GM12878 (cell line): ENCODE measurements around the gene UMAD1. TPM values are rescaled to one million over a fixed set of nuclear protein-coding genes. Genes with fewer than 3 reads are reported as not detected.

Experiments used
- ATF7 ChIP-seq: fragments of 450-650 bp; IDR thresholded peaks from 2 replicates; pipeline ENCODE4 v1.6.1; 2016; ENCODE audit warnings: low read depth, mild to moderate bottlenecking
- ETV6 ChIP-seq, 2 experiments: fragments of 450-650 bp in 1 of 2; IDR thresholded peaks in 1 of 2; conservative IDR thresholded peaks in 1 of 2; 2 replicates each; pipeline ENCODE4 v1.6.1; 2014; ENCODE audit warnings: antibody characterized with exemption in 1 of 2, borderline replicate concordance in 1 of 2, low read depth in 1 of 2, mild to moderate bottlenecking in 1 of 2, moderate library complexity in 1 of 2
- EZH2 ChIP-seq: IDR thresholded peaks from 2 replicates; pipeline ENCODE4 v1.6.1; 2012; ENCODE audit warnings: low read depth, mild to moderate bottlenecking, control low read depth, inconsistent platforms, low read length, borderline replicate concordance; ENCODE audit not compliant: control insufficient read depth
- JUND ChIP-seq: IDR thresholded peaks from 2 replicates; pipeline ENCODE4 v1.6.1; 2012; ENCODE audit warnings: low read depth, mild to moderate bottlenecking, low read length, improper control_type of control experiment, moderate library complexity
- MEF2A ChIP-seq: IDR thresholded peaks from 2 replicates; pipeline ENCODE4 v1.6.1; 2011; ENCODE audit warnings: low read depth, mild to moderate bottlenecking, low read length, moderate library complexity; ENCODE audit not compliant: insufficient read depth
- MTA2 ChIP-seq: fragments of 450-650 bp; IDR thresholded peaks from 2 replicates; pipeline ENCODE4 v1.6.1; 2016; ENCODE audit warnings: low read depth, mild to moderate bottlenecking, moderate library complexity
- NBN ChIP-seq: fragments of 450-650 bp; IDR thresholded peaks from 2 replicates; pipeline ENCODE4 v1.6.1; 2016
- NR2C1 ChIP-seq: fragments of 450-650 bp; IDR thresholded peaks from 2 replicates; pipeline ENCODE4 v1.6.1; 2017; ENCODE audit warnings: antibody characterized with exemption, mild to moderate bottlenecking, moderate library complexity
- PML ChIP-seq: IDR thresholded peaks from 2 replicates; pipeline ENCODE4 v1.6.1; 2012; ENCODE audit warnings: low read length, inconsistent platforms
- SMARCA5 ChIP-seq: fragments of 450-650 bp; IDR thresholded peaks from 2 replicates; pipeline ENCODE4 v1.6.1; 2017; ENCODE audit warnings: mild to moderate bottlenecking
- TARDBP ChIP-seq: IDR thresholded peaks from 2 replicates; pipeline ENCODE4 v1.6.1; 2016; ENCODE audit warnings: borderline replicate concordance
- YY1 ChIP-seq: IDR thresholded peaks from 2 replicates; pipeline ENCODE4 v1.6.1; 2011; ENCODE audit warnings: low read depth, mild to moderate bottlenecking, low read length
- ZNF274 ChIP-seq: IDR thresholded peaks from one replicate; pipeline ENCODE4 v1.8.0; 2011; ENCODE audit not compliant: insufficient read length, insufficient read depth
- polyA plus RNA-seq, 11 experiments: library from polyadenylated mRNA; depleted of rRNA in 4 of 11; unstranded in 6 of 11; stranded (reverse) in 5 of 11; fragments of >200 nt; fragmentation: Nextera tagmentation in 4 of 11; fragmentation: Illumina TruSeq in 1 of 11; extraction: Ambion mirVana in 4 of 11; extraction: Trizol in 1 of 11; gene quantifications; 1 replicate in 1 of 11; 2 replicates in 10 of 11; pipeline versions ENCODE4 v1.2.1 to v1.2.3, GENCODE V29; 2011 to 2016; ENCODE audit warnings: inconsistent platforms in 2 of 11, missing spikeins in 2 of 11, low read depth in 1 of 11
- total RNA-seq, 4 experiments: library from RNA; depleted of rRNA in 3 of 4; stranded (reverse); fragments of >200 nt in 3 of 4; fragmentation: Illumina TruSeq in 1 of 4; extraction: Trizol in 1 of 4; gene quantifications; 2 replicates each; pipeline versions ENCODE4 v1.2.1 to v1.2.3, GENCODE V29; 2013 to 2021
- TF ChIP-seq, protein P1 (sequence below): fragments of 450-650 bp; IDR thresholded peaks from 2 replicates; pipeline ENCODE4 v1.6.1; 2017; ENCODE audit warnings: mild to moderate bottlenecking, moderate library complexity
- TF ChIP-seq, protein P2 (sequence below): IDR thresholded peaks from 2 replicates; pipeline ENCODE4 v1.6.1; 2011; ENCODE audit warnings: low read depth, low read length, improper control_type of control experiment, borderline replicate concordance
- TF ChIP-seq, protein P3 (sequence below): fragments of 450-650 bp; IDR thresholded peaks from 2 replicates; pipeline ENCODE4 v1.6.1; 2017; ENCODE audit warnings: antibody characterized with exemption, mild to moderate bottlenecking, moderate library complexity
- TF ChIP-seq, protein P4 (sequence below): IDR thresholded peaks from 2 replicates; pipeline ENCODE4 v1.6.1; 2012; ENCODE audit warnings: low read depth, low read length, improper control_type of control experiment
- TF ChIP-seq, protein P5 (sequence below): fragments of 450-650 bp; IDR thresholded peaks from 2 replicates; pipeline ENCODE4 v1.6.1; 2017; ENCODE audit warnings: borderline replicate concordance
- TF ChIP-seq, protein P6 (sequence below): IDR thresholded peaks from 2 replicates; pipeline ENCODE4 v1.6.1; 2011; ENCODE audit warnings: borderline replicate concordance, low read depth, mild to moderate bottlenecking, moderate library complexity, mixed read lengths, low read length; ENCODE audit not compliant: insufficient read depth; ENCODE audit errors: extremely low read length

The UMAD1 gene
- total and polyA plus RNA-seq, 10 of the 15 experiments (the other 5 are each of a cell fraction or from before 2014, with no cell fraction given), result 6.0 to 28.6 (median 9.3) TPM

DNA sequence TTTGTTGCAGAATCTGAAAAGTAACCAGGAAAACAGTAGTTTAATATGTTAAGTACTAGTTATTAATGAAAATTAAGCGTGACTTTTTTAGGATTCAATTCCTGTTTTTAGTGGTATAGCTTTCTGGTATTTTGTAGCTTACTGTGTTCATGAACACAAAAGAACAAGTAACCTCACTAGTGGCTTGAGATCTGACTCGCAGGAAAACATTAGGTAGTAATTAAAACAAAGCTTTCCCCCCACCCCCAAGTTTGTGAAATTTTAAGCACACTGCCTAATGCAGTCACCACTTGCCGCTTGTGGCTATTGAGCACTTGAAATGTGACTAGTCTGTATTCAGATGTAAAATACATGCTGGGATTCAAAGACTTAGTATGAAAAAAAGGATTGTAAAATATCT is 180.4 kb downstream of the UMAD1 start (continued):
- TF ChIP-seq, protein P1, sequence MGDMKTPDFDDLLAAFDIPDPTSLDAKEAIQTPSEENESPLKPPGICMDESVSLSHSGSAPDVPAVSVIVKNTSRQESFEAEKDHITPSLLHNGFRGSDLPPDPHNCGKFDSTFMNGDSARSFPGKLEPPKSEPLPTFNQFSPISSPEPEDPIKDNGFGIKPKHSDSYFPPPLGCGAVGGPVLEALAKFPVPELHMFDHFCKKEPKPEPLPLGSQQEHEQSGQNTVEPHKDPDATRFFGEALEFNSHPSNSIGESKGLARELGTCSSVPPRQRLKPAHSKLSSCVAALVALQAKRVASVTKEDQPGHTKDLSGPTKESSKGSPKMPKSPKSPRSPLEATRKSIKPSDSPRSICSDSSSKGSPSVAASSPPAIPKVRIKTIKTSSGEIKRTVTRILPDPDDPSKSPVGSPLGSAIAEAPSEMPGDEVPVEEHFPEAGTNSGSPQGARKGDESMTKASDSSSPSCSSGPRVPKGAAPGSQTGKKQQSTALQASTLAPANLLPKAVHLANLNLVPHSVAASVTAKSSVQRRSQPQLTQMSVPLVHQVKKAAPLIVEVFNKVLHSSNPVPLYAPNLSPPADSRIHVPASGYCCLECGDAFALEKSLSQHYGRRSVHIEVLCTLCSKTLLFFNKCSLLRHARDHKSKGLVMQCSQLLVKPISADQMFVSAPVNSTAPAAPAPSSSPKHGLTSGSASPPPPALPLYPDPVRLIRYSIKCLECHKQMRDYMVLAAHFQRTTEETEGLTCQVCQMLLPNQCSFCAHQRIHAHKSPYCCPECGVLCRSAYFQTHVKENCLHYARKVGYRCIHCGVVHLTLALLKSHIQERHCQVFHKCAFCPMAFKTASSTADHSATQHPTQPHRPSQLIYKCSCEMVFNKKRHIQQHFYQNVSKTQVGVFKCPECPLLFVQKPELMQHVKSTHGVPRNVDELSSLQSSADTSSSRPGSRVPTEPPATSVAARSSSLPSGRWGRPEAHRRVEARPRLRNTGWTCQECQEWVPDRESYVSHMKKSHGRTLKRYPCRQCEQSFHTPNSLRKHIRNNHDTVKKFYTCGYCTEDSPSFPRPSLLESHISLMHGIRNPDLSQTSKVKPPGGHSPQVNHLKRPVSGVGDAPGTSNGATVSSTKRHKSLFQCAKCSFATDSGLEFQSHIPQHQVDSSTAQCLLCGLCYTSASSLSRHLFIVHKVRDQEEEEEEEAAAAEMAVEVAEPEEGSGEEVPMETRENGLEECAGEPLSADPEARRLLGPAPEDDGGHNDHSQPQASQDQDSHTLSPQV, result peak; percentile 81; the same call in 1 of the 2 replicates
- TF ChIP-seq PML (peak; percentile 54; the same call in 1 of the 2 replicates), SMARCA5 (0 out of 2 replicates have a peak, but pooled peaks have one; percentile 60), ETV6 (conservative IDR thresholded peaks at IDR 0.05 in 1 of 2, IDR thresholded peaks at IDR 0.05 in 1 of 2; ENCODE audit: borderline replicate concordance in 1 of 2, low read depth in 1 of 2) (peak in 1 of 2 experiments; percentile 34; a peak in 1 of 4 replicates), JUND (no peak), MEF2A (peak; percentile 58; the same call in 1 of the 2 replicates), NBN (peak; percentile 87), EZH2 (no peak), ATF7 (peak; percentile 85), MTA2 (peak; percentile 97), NR2C1 (no peak), TARDBP (no peak), YY1 (no peak), ZNF274 (no peak)
- TF ChIP-seq, protein P2, sequence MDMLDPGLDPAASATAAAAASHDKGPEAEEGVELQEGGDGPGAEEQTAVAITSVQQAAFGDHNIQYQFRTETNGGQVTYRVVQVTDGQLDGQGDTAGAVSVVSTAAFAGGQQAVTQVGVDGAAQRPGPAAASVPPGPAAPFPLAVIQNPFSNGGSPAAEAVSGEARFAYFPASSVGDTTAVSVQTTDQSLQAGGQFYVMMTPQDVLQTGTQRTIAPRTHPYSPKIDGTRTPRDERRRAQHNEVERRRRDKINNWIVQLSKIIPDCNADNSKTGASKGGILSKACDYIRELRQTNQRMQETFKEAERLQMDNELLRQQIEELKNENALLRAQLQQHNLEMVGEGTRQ, result no peak
- TF ChIP-seq, protein P3, sequence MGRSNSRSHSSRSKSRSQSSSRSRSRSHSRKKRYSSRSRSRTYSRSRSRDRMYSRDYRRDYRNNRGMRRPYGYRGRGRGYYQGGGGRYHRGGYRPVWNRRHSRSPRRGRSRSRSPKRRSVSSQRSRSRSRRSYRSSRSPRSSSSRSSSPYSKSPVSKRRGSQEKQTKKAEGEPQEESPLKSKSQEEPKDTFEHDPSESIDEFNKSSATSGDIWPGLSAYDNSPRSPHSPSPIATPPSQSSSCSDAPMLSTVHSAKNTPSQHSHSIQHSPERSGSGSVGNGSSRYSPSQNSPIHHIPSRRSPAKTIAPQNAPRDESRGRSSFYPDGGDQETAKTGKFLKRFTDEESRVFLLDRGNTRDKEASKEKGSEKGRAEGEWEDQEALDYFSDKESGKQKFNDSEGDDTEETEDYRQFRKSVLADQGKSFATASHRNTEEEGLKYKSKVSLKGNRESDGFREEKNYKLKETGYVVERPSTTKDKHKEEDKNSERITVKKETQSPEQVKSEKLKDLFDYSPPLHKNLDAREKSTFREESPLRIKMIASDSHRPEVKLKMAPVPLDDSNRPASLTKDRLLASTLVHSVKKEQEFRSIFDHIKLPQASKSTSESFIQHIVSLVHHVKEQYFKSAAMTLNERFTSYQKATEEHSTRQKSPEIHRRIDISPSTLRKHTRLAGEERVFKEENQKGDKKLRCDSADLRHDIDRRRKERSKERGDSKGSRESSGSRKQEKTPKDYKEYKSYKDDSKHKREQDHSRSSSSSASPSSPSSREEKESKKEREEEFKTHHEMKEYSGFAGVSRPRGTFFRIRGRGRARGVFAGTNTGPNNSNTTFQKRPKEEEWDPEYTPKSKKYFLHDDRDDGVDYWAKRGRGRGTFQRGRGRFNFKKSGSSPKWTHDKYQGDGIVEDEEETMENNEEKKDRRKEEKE, result no peak
- TF ChIP-seq, protein P4, sequence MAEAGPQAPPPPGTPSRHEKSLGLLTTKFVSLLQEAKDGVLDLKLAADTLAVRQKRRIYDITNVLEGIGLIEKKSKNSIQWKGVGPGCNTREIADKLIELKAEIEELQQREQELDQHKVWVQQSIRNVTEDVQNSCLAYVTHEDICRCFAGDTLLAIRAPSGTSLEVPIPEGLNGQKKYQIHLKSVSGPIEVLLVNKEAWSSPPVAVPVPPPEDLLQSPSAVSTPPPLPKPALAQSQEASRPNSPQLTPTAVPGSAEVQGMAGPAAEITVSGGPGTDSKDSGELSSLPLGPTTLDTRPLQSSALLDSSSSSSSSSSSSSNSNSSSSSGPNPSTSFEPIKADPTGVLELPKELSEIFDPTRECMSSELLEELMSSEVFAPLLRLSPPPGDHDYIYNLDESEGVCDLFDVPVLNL, result no peak
- TF ChIP-seq, protein P5, sequence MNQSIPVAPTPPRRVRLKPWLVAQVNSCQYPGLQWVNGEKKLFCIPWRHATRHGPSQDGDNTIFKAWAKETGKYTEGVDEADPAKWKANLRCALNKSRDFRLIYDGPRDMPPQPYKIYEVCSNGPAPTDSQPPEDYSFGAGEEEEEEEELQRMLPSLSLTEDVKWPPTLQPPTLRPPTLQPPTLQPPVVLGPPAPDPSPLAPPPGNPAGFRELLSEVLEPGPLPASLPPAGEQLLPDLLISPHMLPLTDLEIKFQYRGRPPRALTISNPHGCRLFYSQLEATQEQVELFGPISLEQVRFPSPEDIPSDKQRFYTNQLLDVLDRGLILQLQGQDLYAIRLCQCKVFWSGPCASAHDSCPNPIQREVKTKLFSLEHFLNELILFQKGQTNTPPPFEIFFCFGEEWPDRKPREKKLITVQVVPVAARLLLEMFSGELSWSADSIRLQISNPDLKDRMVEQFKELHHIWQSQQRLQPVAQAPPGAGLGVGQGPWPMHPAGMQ, result no peak
- TF ChIP-seq, protein P6, sequence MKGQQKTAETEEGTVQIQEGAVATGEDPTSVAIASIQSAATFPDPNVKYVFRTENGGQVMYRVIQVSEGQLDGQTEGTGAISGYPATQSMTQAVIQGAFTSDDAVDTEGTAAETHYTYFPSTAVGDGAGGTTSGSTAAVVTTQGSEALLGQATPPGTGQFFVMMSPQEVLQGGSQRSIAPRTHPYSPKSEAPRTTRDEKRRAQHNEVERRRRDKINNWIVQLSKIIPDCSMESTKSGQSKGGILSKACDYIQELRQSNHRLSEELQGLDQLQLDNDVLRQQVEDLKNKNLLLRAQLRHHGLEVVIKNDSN, result no peak
